Inflammatory macrophage (primary cell): Measurements from ENCODE around the gene GNAT1.
A peak's percentile ranks its signal among the peaks of the same experiment; 100 is the strongest.
"Not testable (repeated sequence)": the region's sequence is repeated elsewhere in the genome, so short reads cannot be mapped to it uniquely, and the experiment has no call there.

ENCODE experiments used
- DNase-seq, 2 donors: peaks; one replicate each; pipeline ENCODE4 v3.0.0-alpha.2; 2020 to 2022

Gene GNAT1

GRCh38 chr3:50203809-50204803, 12.7 kb downstream of the GNAT1 start:
- DNase-seq = no peak

GRCh38 chr3:50204804-50205412, 13.5 kb downstream of the GNAT1 start, which contains the start of gene SLC38A3:
Gene SLC38A3 (plus strand): TSS chr3:50205271. CDS start chr3:50214200, 8,929 bp downstream.
- DNase-seq = no peak

DNA sequence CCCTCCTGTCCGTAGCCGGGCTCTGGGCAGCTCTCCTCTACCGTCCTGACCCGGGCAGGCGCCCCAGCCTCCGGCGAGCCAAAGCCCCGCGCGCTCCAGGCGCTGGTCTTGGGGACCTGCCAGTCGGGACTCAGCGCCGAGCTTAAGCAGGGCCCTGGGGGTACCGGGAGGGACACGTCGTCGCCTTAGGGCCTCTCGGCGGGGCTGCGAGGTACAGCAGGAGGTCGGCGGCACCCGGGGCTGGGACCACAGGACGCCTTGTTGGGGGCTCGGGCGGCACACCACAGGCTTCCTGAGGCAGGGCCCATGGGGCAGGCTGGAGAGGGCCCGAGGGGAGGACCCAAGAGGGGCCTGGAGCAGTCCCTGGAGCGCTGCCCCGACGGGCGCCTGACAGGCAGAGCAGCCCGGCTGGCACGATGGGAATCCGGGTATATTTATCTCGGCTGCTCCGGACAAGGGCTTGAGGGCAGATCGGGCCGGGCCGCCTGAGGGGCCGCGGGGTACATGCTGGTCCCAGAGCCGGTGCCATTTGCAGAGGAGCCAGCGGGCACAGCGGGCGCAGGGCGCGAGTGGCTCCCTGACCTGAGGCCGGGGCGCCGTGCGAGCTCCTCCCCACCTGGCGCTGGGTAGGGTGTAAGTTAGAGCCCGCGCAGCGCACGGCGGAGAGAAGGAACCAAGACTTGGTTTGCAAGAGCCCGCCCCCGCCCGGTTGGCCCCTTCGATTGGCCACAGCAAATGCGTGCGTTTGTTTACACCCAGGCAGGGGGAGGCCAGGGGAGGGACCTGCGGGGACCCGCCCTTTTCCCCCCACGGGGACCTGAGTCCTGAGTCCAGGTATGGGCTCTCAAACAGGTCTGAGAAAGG, 14.2 kb downstream of the GNAT1 start:
- DNase-seq = no peak

- DNase-seq = no peak
These were observed 16.1 kb downstream of the GNAT1 start for GRCh38 chr3:50207359-50208042.

DNA sequence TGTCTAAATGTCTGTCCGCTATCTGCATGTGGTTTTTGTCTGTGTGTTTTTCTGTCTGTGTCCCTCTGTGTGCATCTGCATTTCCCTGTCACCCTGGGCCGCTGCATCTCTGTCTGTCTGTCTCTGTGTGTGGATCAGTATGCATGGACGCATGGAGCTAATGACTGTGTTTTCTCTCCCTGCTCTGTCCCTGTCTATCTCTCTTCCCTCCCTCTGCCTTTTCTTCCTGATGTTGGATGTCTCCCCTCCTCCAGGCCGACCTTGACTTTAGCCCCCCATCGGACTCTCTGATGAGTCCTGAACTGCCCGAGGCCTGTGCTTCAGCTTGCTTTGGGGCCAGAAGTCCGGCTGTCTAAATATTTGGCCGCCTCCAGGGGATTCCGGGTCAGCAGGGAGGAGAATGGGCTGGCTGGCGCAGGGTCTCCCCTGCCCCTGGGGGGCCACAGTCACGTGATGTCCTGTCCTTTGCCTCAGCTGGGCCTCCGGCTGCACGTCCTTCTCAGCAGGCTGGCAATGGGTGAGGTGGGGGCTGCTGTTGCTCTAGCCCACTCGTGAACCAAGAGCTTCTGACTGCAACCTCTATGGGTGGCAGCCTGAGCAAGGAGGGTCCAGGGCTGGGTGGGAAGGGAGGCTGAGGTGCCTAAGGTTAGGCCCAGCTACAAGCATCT, 17.4 kb downstream of the GNAT1 start:
- no peak for DNase-seq

GRCh38 chr3:50210176-50210509, 18.7 kb downstream of the GNAT1 start:
- DNase-seq = no peak

- no peak for DNase-seq
These were observed 19.3 kb downstream of the GNAT1 start for GRCh38 chr3:50210510-50211367.

- not testable (repeated sequence) for DNase-seq
These were observed 19.9 kb downstream of the GNAT1 start for GRCh38 chr3:50211368-50211717.

DNA sequence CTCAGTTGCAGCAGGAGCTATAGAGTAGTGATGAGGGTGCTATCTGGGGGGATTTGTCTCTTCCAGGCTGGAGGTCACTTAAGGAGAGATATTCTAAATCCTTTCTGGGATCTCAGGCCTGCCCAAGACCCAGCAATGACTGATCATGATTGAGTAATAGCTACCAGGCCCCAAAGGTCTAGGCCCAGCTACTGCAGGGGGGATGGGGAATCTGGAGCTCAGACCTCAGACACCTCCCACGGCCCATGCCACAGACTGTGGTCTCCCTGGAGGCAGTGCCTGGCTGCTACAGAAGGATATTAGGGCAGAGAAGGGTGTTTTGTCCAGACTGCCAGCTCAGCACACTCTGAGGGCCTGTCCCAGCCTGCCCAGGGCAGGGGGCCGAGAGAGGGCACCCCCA, 20.5 kb downstream of the GNAT1 start:
- no peak for DNase-seq

DNA sequence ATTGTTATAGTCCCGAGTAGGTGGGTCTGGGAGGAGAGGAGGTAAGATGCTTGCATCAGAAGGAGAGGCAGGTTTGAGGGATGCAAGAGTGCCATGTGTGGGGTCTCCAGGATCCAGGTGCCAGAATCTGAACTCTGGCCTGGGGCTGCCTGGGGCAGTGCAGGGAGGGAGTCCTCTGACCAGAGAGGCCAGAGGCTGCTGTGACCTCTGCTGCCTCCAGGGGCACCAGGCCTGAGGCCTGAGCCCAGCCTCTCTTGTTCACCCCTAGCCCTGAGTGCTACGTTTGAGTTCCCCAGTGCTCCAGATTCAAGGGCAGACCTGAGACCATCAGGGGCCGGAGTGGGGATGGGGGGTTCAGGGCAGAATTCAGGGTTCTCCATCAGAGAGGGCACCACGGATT, 21.1 kb downstream of the GNAT1 start:
- DNase-seq = no peak

- DNase-seq = no peak
These were observed 21.6 kb downstream of the GNAT1 start for GRCh38 chr3:50212971-50213370.

DNA sequence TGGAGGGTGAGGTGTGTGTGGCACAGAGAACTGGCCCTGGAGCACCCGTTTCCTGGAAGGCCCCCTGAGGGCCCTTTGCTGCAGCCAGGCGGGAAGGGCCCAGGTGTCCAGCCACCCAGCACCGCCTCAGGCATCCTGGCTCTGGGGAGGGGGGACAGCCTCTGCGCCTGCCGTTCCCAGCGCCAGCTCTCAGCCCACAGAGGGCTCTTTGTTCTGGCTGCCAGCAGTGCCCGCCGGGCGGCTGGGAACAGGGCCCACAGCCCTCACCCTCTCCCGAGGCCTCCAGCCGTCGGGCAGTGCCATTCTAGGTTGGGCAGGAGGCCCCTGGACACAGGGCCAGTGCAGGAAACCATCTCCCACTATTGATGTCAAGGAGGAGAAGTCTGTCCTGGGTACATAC, 22.0 kb downstream of the GNAT1 start:
- DNase-seq = no peak

DNA sequence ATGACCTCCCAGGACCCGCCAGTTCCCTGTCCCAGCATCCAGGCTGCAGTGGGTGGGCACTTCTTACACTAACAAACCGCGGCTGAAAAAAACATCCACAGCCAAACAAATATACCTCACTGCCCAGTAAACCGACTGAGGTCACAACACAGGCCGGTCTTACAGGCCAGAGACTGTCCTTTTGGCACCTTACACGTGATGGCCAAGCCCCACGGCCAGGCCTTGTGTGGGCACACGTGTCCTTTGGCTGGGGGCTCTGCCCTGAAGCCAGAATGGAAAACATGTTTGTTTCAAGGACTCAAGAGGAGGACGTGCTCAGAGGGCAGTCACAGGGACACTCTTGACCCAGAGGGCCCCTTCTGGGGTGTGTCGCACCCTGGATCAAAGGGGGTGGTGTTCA, 23.4 kb downstream of the GNAT1 start:
- DNase-seq = no peak

DNA sequence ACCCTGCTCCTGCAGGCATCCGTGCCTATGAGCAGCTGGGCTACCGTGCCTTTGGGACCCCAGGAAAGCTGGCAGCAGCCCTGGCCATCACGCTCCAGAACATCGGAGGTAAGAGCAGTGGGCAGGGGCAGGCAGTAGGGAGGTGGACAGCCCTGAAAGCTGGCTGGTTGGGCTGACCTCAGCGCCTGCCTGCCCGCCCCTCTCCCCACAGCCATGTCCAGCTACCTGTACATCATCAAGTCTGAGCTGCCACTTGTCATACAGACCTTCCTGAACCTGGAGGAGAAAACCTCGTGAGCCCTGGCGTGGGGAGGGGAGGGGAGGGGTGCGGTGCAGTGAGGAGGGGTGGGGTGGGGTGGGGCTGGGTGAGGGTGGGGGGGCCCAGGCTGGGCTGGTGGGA, 24.1 kb downstream of the GNAT1 start:
- DNase-seq = no peak

- no peak for DNase-seq
These were observed 26.3 kb downstream of the GNAT1 start for GRCh38 chr3:50217681-50218080.

GRCh38 chr3:50218448-50218847, 27.0 kb downstream of the GNAT1 start:
- no peak for DNase-seq

DNA sequence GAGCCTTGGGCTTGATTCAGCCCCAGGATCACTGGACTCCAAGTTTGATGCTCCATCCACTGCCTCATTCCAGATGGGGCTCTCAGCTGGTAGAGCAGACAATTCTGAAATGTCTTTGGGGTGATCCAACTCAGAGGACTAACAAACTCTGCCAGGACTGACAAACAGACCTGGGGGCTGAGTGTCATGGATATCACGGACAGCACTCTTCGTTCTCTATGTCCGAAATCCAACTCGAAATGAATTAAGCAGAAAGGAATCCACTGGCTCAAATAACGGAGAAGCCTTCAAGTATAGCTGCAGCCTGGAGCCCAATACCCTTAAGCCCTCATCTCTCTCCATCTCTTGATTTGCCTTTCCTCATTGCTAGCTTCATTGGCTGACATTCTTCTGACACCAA, 27.9 kb downstream of the GNAT1 start:
- DNase-seq = no peak

GRCh38 chr3:50220109-50220508, 28.7 kb downstream of the GNAT1 start:
- DNase-seq = no peak

DNA sequence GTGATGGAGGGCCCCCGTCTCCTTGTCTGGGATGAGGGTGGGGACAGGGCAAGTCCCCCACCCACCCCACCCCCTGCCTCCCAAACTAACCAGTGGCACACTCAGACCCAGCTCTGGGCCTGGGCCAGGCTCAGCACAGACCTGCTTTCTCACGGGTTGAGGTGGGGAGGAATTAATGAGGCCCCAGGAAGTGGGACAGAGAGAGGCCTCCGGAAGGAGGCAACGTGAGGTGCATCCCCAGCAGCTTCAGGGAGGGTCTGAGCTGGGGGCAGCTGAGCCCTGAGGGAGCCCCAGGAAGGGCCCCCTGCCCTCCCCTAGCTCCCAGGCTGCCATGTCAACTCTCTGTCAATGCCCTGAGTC, 29.6 kb downstream of the GNAT1 start:
- no peak for DNase-seq

GRCh38 chr3:50221411-50222168, 30.2 kb downstream of the GNAT1 start:
- peak in 1 of 2 donors; percentile 24 for DNase-seq
